AG04449 (cell line): ENCODE results near the gene SLC8B1.

Source experiments
- CTCF ChIA-PET: fragments of 350-600 bp; formaldehyde crosslinking; extraction: SDS; loops from one replicate; lab custom pipeline; 2021; ENCODE audit warnings: antibody characterized with exemption; lab: Yijun Ruan, JAX
- POLR2A ChIA-PET: fragments of 400-600, 350-600 bp; formaldehyde crosslinking; extraction: SDS; loops from one replicate; lab custom pipeline; 2020; ENCODE audit warnings: antibody characterized with exemption, inconsistent platforms; lab: Yijun Ruan, JAX
- DNase-seq: peaks from one replicate; pipeline ENCODE4 v3.0.0-alpha.2; 2010; ENCODE audit warnings: low read depth, low spot score
- H3K4me3 ChIP-seq: 2 replicates; pipeline ENCODE4 v1.5.1; 2011; ENCODE audit warnings: low read depth, mild to moderate bottlenecking, control low read depth, low read length
- TF ChIP-seq, protein P1 (sequence below): IDR thresholded peaks from one replicate; pipeline ENCODE4 v1.5.1; 2011; ENCODE audit warnings: mild to moderate bottlenecking, moderate library complexity, low read length, control low read depth, inconsistent platforms; ENCODE audit not compliant: insufficient read depth; ENCODE audit errors: missing control alignments

SLC8B1 gene

DNA sequence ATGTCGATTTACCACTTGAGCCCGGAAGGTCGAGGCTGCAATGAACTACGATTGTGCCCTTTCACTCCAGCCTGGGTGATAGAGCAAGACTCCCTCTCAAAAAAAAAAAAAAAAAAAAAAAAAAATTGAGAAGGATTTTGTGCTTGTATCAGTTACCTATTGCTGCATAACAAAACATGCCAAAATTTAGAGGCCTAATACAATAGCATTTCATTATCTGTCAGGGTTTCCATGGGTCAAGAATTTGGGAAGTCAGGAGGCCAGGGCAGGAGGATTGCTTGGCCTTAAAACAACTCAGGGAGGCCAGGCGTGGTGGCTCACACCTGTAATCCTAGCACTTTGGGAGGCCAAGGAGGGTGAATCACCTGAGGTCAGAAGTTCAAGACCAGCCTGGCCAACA, 4.6 kb upstream of the SLC8B1 start:
- no peak overlapping the region for H3K4me3 ChIP-seq
- ChIA-PET POLR2A (no interaction called here), CTCF (interaction anchor here (0.6 kb wide), 1 partner anchor 11 kb away, joined by 3 read pairs; no protein-coding TSS in a partner anchor)
- TF ChIP-seq, protein P1, sequence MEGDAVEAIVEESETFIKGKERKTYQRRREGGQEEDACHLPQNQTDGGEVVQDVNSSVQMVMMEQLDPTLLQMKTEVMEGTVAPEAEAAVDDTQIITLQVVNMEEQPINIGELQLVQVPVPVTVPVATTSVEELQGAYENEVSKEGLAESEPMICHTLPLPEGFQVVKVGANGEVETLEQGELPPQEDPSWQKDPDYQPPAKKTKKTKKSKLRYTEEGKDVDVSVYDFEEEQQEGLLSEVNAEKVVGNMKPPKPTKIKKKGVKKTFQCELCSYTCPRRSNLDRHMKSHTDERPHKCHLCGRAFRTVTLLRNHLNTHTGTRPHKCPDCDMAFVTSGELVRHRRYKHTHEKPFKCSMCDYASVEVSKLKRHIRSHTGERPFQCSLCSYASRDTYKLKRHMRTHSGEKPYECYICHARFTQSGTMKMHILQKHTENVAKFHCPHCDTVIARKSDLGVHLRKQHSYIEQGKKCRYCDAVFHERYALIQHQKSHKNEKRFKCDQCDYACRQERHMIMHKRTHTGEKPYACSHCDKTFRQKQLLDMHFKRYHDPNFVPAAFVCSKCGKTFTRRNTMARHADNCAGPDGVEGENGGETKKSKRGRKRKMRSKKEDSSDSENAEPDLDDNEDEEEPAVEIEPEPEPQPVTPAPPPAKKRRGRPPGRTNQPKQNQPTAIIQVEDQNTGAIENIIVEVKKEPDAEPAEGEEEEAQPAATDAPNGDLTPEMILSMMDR = no peak
- DNase-seq = no peak

DNA sequence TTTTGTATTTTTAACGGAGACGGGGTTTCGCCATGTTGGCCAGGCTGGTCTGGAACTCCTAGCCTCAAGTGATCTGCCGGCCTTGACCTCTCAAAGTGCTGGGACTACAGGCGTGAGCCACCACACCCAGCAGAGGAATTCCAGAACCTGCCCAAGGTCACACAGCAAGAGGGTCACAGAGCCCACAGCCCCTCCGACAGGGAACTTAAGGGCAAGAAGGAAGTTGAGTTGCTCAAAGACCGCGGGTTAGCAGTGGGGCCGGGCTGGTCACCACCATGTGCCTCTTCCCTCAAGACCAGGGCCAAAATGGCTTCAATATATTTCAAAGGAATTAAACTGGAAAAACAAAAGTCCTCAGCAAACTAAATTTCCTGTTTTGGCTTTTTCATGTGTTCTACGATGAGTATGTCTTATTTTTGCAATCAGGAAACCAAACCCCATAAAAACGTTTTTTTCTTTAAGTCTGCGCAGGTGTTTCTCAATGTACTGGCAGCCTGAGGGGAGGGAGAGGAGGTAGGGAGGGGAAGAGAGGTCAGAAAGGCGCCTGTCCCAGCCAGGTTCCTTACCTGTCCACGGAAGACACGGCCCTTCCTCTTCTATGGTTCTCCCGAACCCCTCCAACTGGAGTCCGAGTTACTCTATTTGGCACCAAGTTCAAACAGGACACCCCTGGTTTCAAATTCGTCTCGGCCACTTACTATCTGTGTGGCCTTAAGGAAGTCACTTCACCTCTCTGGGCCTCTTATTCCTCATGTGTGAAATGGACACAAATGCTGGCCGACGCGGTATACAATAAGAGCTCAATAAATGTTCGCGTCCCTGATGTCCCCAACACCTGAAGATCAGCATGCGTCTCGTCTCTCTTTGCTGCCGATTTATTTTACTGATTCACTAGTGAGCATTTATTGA, 778 bp downstream of the SLC8B1 start:
- H3K4me3 ChIP-seq = peak overlapping the region; percentile 72
- no peak for DNase-seq
- TF ChIP-seq, protein P1 = no peak
- POLR2A ChIA-PET = no interaction called here
- CTCF ChIA-PET = interaction anchor here (0.6 to 1.2 kb wide), 4 partner anchors 8 to 139 kb away, joined by 3 to 4 read pairs (median 3); no protein-coding TSS in a partner anchor

DNA sequence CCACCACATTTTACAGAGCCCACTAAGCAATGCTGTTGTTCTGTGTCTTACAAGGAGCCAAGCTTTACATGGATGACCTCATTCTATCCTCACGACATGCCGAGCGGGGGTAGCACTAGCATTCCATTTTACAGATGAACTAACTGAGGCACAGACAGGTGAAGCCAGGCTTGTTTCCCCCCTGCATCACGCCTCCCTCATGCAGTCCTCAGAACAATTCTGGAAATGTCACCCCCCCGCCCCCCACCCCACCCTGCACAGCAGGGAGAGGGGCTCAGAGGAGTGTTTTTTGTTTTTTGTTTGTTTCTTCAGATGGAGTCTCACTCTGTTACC, 1.5 kb downstream of the SLC8B1 start:
- POLR2A ChIA-PET = no interaction called here
- TF ChIP-seq, protein P1 = no peak
- CTCF ChIA-PET = interaction anchor here (0.7 kb wide), 1 partner anchor 138 kb away, joined by 4 read pairs; no protein-coding TSS in a partner anchor
- no peak for DNase-seq
- H3K4me3 ChIP-seq = no peak overlapping the region

DNA sequence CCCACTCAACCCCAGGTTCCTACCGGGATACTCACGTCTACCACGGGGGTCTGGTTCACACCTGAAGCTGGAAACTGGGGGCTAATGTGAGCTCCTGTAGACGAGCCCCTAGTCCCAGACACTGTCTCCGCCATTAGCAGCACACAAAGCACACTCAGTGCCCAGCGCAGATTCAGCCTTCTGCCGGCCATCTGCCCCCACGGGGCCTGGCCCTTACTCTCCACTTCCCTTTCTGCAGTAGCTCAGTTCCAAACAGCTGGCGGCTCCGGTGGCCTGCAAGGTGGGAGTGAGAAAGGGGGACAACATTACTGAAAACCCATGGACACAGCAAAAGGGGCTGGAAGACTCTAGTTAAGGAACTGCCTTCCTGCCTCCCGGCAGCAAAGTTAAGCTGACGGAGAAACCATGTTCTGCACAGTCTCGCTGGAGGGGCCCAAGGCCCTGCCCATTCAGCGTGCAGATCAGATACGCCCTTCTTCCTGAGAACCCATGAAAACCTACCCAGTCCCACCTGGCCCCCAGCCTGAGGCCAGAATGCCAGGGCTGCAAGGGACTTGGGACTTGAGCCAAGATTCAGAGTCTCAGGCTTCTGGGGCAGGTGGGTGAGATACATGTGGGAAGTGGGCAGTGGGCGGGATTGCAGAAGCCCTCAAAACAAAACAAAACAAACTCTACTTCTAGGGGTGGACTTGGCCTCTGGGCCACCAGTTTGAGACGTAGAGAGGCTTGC, 2.1 kb downstream of the SLC8B1 start:
- POLR2A ChIA-PET = no interaction called here
- H3K4me3 ChIP-seq = no peak overlapping the region
- TF ChIP-seq, protein P1 = no peak
- CTCF ChIA-PET = interaction anchor here (0.6 to 1.0 kb wide), 3 partner anchors 10 to 138 kb away, joined by 3 to 5 read pairs (median 4); no protein-coding TSS in a partner anchor
- DNase-seq = no peak

DNA sequence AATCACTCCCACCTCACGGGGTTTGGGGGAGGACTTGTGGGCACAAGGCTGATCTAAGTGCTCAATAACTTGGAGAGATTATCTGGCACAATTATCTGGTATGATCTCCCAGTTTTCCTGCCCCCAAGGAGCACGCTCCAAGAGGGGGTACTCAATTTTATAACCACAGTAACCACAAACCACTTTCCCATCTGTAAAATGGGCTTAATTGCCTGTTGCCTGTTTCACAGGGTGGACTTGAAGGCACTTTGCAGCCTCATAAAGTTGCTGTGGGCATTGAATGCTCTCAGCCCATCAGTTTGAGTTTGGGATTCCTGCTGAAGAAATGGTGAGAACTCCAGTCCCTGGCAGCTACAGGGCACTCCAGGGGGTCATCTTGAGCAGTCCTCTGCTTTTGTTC, 4.4 kb downstream of the SLC8B1 start:
- CTCF ChIA-PET = interaction anchor here (3.2 kb wide), 1 partner anchor 94 kb away, joined by 10 read pairs; no protein-coding TSS in a partner anchor
- TF ChIP-seq, protein P1 = no peak
- POLR2A ChIA-PET = no interaction called here
- no peak overlapping the region for H3K4me3 ChIP-seq
- no peak for DNase-seq
